ENCODE measurements around the gene A2ML1. TPM values are rescaled to one million over a fixed set of nuclear protein-coding genes. Genes with fewer than 3 reads are reported as not detected.

The A2ML1 gene
- total and polyA plus RNA-seq, 2 donors (not counting 3 experiments of a cell fraction or from before 2014, with no cell fraction given) = not detected

GRCh38 chr12:8867009-8867408 is 44.6 kb downstream of the A2ML1 start:
- no peak overlapping the region for H3K27ac ChIP-seq (ENCODE audit: insufficient read depth, low read depth, low read length)
- H3K9ac ChIP-seq (replicated peaks; ENCODE audit: extremely low read depth, insufficient read depth, low read length) = no peak overlapping the region
- no peak for TF ChIP-seq MAX (IDR thresholded peaks at IDR 0.05; ENCODE audit: insufficient read depth, insufficient read length)
- TF ChIP-seq FOS (IDR thresholded peaks at IDR 0.05; ENCODE audit: borderline replicate concordance, insufficient read depth, low read length) = no peak
- TF ChIP-seq POLR2AphosphoS5 (IDR thresholded peaks at IDR 0.05; ENCODE audit: insufficient read depth, low read depth, low read length) = no peak
- TF ChIP-seq CTCF (IDR thresholded peaks at IDR 0.05; ENCODE audit: extremely low read depth in 1 of 2, insufficient read depth in 1 of 2, low read depth in 1 of 2, low read length in 2 of 2) = no peak
- no peak for TF ChIP-seq MYC (IDR thresholded peaks at IDR 0.05; ENCODE audit: low read depth, low read length)
- TF ChIP-seq EZH2 (IDR thresholded peaks at IDR 0.05; ENCODE audit: borderline replicate concordance, low read depth, low read length, severe bottlenecking) = no peak
- TF ChIP-seq GATA2 (IDR thresholded peaks at IDR 0.05; ENCODE audit: insufficient read depth, insufficient read length, low read depth, low read length) = no peak
- no peak for TF ChIP-seq JUN (IDR thresholded peaks at IDR 0.05; ENCODE audit: borderline replicate concordance, insufficient read depth, insufficient read length, low read depth)
- no peak for TF ChIP-seq POLR2A (IDR thresholded peaks at IDR 0.05; ENCODE audit: low read depth, low read length)
- H2AFZ ChIP-seq (ENCODE audit: low read depth, low read length) = no peak overlapping the region
- H3K4me3 ChIP-seq (replicated peaks in 1 of 3; ENCODE audit: insufficient read depth in 1 of 3, low read depth in 1 of 3, low read length in 3 of 3) = no peak overlapping the region
- POLR2A ChIA-PET = no interaction called here
- no peaks in the 10 kb centered on the region for H3K36me3 ChIP-seq (ENCODE audit: control insufficient read depth in 2 of 2, extremely low read depth in 1 of 2, insufficient read depth in 2 of 2, low read length in 2 of 2)
- BruUV-seq (replicated peaks) = no TSS peak
- H4K20me1 ChIP-seq (replicated peaks; ENCODE audit: control insufficient read depth, extremely low read depth, insufficient read depth, low read length) = no peaks in the 10 kb centered on the region
- dilution Hi-C loops (cut with MboI; ENCODE audit: extremely low pct_ligation_motif_present, low sequenced_read_pairs) (no loop called here), intact Hi-C loops (cut with micrococcal nuclease) (no loop called here)
- CTCF ChIA-PET = interaction anchor here (0.6 to 1.8 kb wide), 2 partner anchors 23 to 210 kb away, joined by 3 to 6 read pairs; no protein-coding TSS in a partner anchor
- no peak overlapping the region for H3K4me2 ChIP-seq (ENCODE audit: insufficient read depth, low read length)
- H3K79me2 ChIP-seq (ENCODE audit: control insufficient read depth, insufficient read depth, low read length) = no peaks in the 10 kb centered on the region
- H3K4me1 ChIP-seq (ENCODE audit: control insufficient read depth, extremely low read depth, insufficient read depth, low read length) = no peaks in the 10 kb centered on the region
- no peak for FAIRE-seq
- no peaks in the 10 kb centered on the region for H3K27me3 ChIP-seq (ENCODE audit: control insufficient read depth in 2 of 2, insufficient read depth in 2 of 2, low read length in 2 of 2)
- no peak for DNase-seq (ENCODE audit: low read depth, low spot score)
- no peaks in the 10 kb centered on the region for H3K9me1 ChIP-seq (replicated peaks; ENCODE audit: control insufficient read depth, extremely low read depth, insufficient read depth, low read length)
- H3K9me3 ChIP-seq (replicated peaks; ENCODE audit: control insufficient read depth, insufficient read depth, low read length) = no peaks in the 10 kb centered on the region

All from endothelial cell of umbilical vein (primary cell).